GM19395 (cell line): Measurements from ENCODE around the gene IL10RB.
"Not testable (repeated sequence)": the region's sequence is repeated elsewhere in the genome, so short reads cannot be mapped to it uniquely, and the experiment has no call there.

Experiments
- ATAC-seq: cut with Tn5 transposase; IDR thresholded peaks from one replicate; pipeline ENCODE4 v1.9.1; 2021; ENCODE audit warnings: mild to moderate bottlenecking, moderate library complexity; ENCODE audit not compliant: unreplicated experiment

Gene IL10RB

GRCh38 chr21:33240404-33240803 lies 25.8 kb upstream of the IL10RB start:
- ATAC-seq = no peak

- ATAC-seq = no peak
These were observed 24.3 kb upstream of the IL10RB start for GRCh38 chr21:33241846-33242245.

- ATAC-seq = not testable (repeated sequence)
These were observed 23.3 kb upstream of the IL10RB start for GRCh38 chr21:33242846-33243245.

- ATAC-seq = no peak
These were observed 21.9 kb upstream of the IL10RB start for GRCh38 chr21:33244082-33244778.

- ATAC-seq = no peak
These were observed 21.4 kb upstream of the IL10RB start for GRCh38 chr21:33244779-33245105.

- no peak for ATAC-seq
These were observed 20.8 kb upstream of the IL10RB start for GRCh38 chr21:33245289-33245918.

GRCh38 chr21:33246506-33246905 lies 19.7 kb upstream of the IL10RB start:
- no peak for ATAC-seq

GRCh38 chr21:33246963-33247362 lies 19.2 kb upstream of the IL10RB start:
- ATAC-seq = no peak

- ATAC-seq = no peak
These were observed 18.6 kb upstream of the IL10RB start for GRCh38 chr21:33247599-33247998.

- ATAC-seq = no peak
These were observed 16.7 kb upstream of the IL10RB start for GRCh38 chr21:33249331-33250002.

- no peak for ATAC-seq
These were observed 15.0 kb upstream of the IL10RB start for GRCh38 chr21:33251119-33251518.

GRCh38 chr21:33253382-33253781 lies 12.8 kb upstream of the IL10RB start:
- not testable (repeated sequence) for ATAC-seq

GRCh38 chr21:33254766-33255165 lies 11.4 kb upstream of the IL10RB start:
- ATAC-seq = no peak

GRCh38 chr21:33255404-33255803 lies 10.8 kb upstream of the IL10RB start:
- no peak for ATAC-seq

GRCh38 chr21:33256019-33256418 lies 10.1 kb upstream of the IL10RB start:
- no peak for ATAC-seq

GRCh38 chr21:33257094-33257803 lies 8.9 kb upstream of the IL10RB start:
- no peak for ATAC-seq

- ATAC-seq = no peak
These were observed 7.7 kb upstream of the IL10RB start for GRCh38 chr21:33258475-33258874.

- no peak for ATAC-seq
These were observed 6.7 kb upstream of the IL10RB start for GRCh38 chr21:33259428-33259827.

GRCh38 chr21:33259995-33260394 lies 6.2 kb upstream of the IL10RB start:
- ATAC-seq = no peak

GRCh38 chr21:33261635-33262034 lies 4.5 kb upstream of the IL10RB start:
- ATAC-seq = no peak

- ATAC-seq = no peak
These were observed 3.2 kb upstream of the IL10RB start for GRCh38 chr21:33262921-33263320.

- no peak for ATAC-seq
These were observed 1.6 kb upstream of the IL10RB start for GRCh38 chr21:33264561-33264960.
